OCI-LY1 (cell line): Measurements from ENCODE around the gene RUNX1.

Experiments used
- EZH2 ChIP-seq: fragments of 200-600 bp; sonication (generic), shearing (Covaris generic); IDR thresholded peaks from 2 replicates; pipeline ENCODE4 v1.8.0; 2017; ENCODE audit warnings: borderline replicate concordance, mixed run types, mild to moderate bottlenecking, antibody characterized with exemption, low read length, moderate library complexity, mixed read lengths
- TF ChIP-seq, protein P1 (sequence below): fragments of 200-600 bp; sonication (generic), shearing (Covaris generic); IDR thresholded peaks from 2 replicates; pipeline ENCODE4 v1.5.1; 2017; ENCODE audit warnings: mild to moderate bottlenecking, antibody characterized with exemption, low read length, moderate library complexity, mixed read lengths

DNA sequence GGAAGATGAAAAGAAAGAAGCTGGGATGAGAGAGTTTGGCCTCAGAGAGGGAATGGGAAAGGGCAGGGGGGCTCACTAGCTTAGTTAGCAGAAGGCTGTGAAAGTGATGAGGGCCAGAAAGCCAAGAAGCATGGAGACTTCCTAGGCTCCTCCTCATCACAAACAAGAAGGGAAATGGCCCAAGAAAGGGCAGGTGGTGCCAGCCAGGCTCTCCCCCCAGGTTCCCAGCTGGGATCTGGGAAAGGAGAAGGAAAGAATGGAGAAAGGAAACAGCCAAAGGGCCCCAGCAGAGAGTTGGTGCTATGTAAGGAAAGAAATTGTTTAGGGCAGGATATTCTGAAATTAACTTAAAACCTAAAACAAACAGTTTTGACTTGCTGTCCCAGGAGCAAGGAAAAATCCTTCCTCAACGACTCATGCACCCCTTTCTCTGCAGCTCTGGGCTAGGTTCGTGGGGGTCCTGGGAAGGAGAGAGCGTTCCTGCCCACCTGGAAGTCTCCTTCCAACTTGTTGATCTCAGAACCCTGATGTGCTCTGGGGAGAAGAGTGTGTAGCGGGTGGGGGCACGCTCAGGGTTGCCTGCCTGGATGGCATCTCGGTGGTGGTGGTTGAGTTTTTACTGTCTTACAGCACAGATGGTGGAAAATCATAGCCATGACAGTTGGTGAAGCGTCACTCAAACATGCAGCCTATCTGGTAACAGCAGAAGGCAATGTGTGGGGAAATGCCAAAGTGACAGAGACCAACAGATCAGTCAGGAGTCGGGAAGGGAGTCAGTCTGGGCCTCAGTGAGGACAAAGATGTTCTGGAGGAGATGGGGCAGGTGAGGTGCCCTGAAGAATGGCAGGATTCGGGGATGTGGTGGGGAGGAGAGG lies 233.0 kb downstream of the RUNX1 start:
- TF ChIP-seq, protein P1, sequence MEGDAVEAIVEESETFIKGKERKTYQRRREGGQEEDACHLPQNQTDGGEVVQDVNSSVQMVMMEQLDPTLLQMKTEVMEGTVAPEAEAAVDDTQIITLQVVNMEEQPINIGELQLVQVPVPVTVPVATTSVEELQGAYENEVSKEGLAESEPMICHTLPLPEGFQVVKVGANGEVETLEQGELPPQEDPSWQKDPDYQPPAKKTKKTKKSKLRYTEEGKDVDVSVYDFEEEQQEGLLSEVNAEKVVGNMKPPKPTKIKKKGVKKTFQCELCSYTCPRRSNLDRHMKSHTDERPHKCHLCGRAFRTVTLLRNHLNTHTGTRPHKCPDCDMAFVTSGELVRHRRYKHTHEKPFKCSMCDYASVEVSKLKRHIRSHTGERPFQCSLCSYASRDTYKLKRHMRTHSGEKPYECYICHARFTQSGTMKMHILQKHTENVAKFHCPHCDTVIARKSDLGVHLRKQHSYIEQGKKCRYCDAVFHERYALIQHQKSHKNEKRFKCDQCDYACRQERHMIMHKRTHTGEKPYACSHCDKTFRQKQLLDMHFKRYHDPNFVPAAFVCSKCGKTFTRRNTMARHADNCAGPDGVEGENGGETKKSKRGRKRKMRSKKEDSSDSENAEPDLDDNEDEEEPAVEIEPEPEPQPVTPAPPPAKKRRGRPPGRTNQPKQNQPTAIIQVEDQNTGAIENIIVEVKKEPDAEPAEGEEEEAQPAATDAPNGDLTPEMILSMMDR: no peak
- no peak for TF ChIP-seq EZH2
